ENCODE measurements around the gene CRIP1.

The CRIP1 gene

DNA sequence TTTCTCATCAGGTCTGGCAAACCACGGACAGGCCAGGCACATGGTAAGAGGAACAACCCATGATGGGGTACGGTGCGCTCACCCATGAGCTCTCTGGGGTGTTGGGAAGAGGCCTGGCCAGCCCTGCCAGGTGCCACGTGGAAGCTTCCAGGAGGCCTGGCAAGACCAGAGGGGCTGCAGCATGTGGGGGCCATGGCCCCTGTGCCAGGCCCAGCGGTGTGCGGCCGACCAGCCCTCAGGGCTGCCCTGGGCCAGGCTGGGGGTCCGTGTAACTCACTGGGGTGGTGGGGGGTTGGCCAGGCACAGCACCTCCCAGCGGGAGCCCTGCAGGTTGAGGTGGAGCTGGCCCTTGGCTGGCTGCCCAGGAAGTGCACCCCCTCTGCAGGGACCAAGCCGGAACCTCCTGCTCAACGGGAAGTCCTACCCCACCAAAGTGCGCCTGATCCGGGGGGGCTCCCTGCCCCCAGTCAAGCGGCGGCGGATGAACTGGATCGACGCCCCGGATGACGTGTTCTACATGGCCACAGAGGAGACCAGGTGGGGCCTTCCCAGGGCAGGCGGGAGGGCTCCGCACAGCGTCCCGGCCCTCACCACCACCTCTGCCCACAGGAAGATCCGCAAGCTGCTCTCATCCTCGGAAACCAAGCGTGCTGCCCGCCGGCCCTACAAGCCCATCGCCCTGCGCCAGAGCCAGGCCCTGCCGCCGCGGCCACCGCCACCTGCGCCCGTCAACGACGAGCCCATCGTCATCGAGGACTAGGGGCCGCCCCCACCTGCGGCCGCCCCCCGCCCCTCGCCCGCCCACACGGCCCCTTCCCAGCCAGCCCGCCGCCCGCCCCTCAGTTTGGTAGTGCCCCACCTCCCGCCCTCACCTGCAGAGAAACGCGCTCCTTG is 17.0 kb upstream of the CRIP1 start:
- in situ Hi-C loops (cut with MboI; ENCODE audit: low sequenced_read_pairs) = no loop called here

DNA sequence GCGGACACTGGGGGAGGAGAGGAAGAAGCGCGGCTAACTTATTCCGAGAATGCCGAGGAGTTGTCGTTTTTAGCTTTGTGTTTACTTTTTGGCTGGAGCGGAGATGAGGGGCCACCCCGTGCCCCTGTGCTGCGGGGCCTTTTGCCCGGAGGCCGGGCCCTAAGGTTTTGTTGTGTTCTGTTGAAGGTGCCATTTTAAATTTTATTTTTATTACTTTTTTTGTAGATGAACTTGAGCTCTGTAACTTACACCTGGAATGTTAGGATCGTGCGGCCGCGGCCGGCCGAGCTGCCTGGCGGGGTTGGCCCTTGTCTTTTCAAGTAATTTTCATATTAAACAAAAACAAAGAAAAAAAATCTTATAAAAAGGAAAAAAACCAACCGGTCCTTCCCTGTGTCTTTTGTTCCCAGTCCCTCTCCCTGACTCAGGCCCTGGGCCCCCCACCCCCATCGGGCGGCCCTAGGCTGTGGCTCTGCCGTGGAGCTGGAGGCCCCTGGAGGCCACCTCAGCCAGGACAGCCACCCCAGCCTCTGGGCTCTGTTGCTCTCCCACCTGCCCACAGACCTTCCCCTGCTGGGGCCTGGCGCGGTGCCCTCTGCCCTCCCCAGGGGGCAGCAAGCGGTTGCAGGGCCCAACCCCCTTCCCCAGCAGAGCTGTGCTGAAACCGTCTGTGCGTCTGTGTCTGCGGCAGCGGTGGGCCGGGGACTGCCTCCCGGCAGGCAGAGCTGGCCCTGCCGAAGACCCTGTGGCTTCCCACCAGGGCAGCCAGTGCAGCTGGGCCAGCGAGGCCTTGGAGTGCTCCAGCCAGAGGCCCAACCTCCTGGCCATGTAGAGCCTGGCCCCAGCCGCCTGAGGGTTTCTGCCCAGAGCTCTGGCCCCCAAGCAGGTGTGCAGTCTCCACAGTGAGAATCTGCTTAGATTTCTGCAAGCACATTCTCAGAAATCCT is 16.1 kb upstream of the CRIP1 start:
- in situ Hi-C loops (cut with MboI; ENCODE audit: low sequenced_read_pairs) = no loop called here

DNA sequence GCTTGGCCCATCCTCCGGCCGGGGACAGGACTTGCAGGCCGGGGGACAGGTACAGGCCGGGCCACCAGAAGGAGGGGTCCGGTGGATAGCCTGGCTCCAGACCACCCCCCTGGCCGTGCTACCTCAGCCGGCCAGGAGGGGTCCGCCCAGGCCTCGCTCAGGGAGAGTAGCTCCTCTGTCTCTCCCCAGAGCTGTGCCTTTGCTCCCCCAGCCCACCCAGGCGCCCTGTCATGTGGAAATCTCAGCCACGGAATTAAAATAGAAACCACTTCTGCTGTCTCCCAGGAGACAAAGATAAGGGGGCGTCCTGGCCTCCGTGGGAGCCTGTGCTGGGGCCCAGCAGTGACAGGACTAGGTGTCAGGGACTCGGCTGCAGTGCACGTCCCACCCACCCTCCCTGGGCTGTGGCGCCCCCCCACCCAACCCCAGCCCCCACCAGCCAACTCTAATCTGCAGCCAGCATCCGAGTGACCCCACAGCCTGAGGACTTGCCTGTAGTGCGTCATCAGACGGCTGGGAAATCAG is 15.3 kb upstream of the CRIP1 start:
- in situ Hi-C loops (cut with MboI; ENCODE audit: low sequenced_read_pairs) = no loop called here

DNA sequence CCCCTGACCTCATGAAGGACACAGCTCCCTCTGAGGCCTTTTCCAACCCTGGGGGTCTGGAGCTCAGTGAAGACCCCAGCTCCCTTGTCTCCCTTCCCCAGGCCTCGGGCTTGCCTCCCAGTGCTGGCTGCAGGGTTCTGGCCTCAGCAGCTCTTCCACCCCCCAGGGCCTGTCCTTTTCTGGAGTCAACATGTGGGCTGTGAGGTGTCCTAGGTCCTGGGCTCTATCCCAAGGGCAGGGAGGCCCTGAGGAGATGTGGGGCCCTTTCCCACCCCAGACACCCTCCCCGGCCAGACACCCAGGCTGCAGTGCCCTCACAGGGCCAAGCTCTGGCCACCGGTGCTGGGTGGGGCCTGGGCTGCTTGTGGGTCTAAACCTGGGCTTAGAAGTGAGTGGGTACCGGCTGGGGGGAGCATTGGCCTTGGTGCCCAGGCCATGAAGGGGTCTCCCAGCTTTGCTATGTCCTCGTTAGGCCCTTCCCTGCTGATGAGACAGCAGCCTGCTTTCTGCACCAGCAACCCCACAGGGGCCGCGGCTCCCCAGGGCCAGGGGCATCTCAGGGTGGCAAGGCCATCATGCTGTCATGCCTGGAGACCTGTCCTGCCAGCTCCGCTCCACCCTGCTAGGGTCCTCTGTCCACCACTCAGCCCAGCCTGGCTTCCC is 14.7 kb upstream of the CRIP1 start:
- in situ Hi-C loops (cut with MboI; ENCODE audit: low sequenced_read_pairs) = no loop called here

- in situ Hi-C loops (cut with MboI; ENCODE audit: low sequenced_read_pairs) = no loop called here
Observed at GRCh38 chr14:105472486-105472991, 14.1 kb upstream of the CRIP1 start.

DNA sequence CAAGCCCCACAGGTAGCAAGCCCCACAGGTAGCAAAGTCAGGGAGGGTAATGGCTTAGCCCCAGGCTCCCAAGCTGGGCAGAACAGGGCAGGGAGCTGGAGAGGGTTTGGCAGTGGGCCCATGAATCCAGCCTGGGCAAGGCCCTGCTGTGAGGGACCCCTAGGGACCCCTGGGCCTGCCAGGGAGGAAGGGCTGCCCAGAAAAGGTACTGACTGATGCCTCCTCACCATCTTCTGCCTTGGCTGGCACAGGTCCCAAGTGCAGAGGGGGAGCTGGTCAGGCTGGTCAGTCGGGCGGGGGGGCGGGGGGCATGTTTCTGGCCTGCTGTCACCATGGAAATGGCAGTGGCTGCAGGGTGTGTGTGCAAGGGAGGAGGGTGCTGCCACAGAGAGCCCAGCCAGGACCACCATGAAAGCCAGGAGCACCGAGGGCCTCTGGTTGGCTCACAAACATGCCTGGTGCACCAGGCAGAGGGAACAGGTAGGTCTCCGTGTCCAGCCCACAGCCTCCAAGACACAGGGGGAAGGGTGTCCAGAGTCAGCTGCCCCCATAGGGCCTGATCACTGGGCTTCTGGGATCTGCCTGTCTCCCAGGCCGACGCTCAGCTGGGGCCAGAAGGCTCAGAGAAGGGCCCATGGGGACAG is 13.5 kb upstream of the CRIP1 start:
- in situ Hi-C loops (cut with MboI; ENCODE audit: low sequenced_read_pairs) = no loop called here

DNA sequence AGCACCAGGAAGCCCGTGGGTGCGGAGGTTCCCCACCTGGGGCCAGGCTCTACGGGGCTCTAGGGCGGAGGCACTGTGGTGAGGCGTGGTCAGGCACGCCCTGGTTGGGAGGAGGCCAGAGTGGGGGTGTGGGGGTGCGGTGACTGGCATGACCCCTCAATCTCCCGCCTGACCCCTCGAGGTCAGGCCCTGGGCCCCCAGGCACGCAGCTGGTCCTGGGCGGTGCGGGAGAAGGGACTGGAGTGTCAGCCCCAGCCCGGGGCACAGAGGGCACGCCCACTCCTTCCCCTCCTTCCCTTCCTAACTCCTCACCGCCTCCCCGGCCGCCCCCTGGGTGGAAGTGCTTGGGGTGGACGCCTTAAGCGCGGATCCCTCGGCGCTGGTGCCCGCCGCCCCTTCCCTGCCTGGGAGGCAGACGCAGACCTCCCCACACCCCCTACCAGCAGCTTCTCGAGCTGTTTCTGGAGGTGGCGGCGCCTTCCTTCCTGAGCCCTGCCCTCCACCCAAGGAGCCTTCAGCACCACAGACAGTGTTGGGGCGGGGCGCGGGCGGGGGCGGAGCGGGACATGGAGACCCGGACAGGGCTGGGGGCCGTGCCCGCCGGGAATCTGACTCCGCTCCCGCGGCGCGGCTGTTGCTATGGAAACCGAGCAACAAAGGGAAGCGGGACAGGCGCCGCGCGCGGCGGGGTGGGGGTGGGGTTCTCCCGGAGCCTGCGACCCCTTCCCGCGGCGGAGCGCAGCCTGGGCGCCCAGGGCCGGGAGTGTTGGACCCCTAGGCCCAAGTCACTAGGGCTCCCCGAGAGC is 12.8 kb upstream of the CRIP1 start:
- in situ Hi-C loops (cut with MboI; ENCODE audit: low sequenced_read_pairs) = no loop called here

DNA sequence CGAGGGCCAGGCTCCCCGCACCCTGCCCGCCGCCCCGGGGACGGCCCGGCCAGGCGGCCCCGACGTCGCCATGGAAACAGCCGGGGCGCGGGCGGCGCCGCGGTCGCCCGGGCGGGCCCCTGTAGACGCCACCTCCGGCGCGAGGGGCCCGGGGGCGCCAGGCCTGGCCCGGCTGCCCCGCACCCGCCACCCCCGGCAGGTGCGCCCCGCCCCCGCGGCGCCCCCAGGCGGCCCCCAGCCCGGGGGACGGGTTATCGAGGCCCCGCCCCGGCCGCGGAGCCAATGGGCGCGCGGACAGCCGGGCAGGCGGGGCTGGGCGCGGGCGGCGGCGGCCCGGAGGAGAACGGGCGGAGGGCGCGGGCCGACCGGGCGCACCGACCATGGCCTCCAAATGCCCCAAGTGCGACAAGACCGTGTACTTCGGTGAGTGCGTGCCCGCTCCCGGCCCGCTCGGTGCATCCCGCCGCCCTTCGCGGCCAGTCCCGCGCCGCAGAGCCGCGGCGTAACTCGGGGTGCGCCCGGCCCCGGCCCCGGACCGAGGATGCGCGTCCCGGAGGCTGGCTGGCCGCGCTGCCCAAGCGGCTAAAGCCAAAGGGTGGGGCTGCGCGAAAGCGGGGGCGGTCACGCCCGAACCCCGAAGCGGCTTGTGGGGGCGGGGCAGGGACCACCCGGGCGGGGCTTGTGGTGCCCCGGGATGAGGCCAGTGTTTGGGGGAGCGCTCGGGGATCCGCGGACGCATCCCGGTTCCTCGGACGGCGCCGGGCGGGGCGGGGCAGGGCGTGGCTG is 12.0 kb upstream of the CRIP1 start, which contains the start of gene CRIP2:
Gene CRIP2 (plus strand): TSS at position 339 of the 786 bp plus-strand sequence. CDS start 42 bp downstream, at position 381.
- in situ Hi-C loops (cut with MboI; ENCODE audit: low sequenced_read_pairs) = loop anchor here (25.0 kb wide), 1 partner anchor 112 kb away; no protein-coding TSS in a partner anchor

- in situ Hi-C loops (cut with MboI; ENCODE audit: low sequenced_read_pairs) = loop anchor here (25.0 kb wide), 1 partner anchor 113 kb away; no protein-coding TSS in a partner anchor
Observed at GRCh38 chr14:105475269-105476096, 11.2 kb upstream of the CRIP1 start.

- in situ Hi-C loops (cut with MboI; ENCODE audit: low sequenced_read_pairs) = loop anchor here (25.0 kb wide), 1 partner anchor 114 kb away; no protein-coding TSS in a partner anchor
Observed at GRCh38 chr14:105476097-105476830, 10.4 kb upstream of the CRIP1 start.

- in situ Hi-C loops (cut with MboI; ENCODE audit: low sequenced_read_pairs) = loop anchor here (25.0 kb wide), 1 partner anchor 115 kb away; no protein-coding TSS in a partner anchor
Observed at GRCh38 chr14:105476831-105477659, 9.6 kb upstream of the CRIP1 start.

GRCh38 chr14:105477660-105478397 is 8.9 kb upstream of the CRIP1 start:
- in situ Hi-C loops (cut with MboI; ENCODE audit: low sequenced_read_pairs) = loop anchor here (25.0 kb wide), 1 partner anchor 116 kb away; no protein-coding TSS in a partner anchor

GRCh38 chr14:105478398-105479251 is 8.1 kb upstream of the CRIP1 start:
- in situ Hi-C loops (cut with MboI; ENCODE audit: low sequenced_read_pairs) = loop anchor here (25.0 kb wide), 1 partner anchor 116 kb away; no protein-coding TSS in a partner anchor

Measured in HL-60/S4 treated with retinoic acid at 250 ng/mL for 4 days and 3 days (cell line).